OCI-LY1 (cell line): ENCODE results near the gene ZNF341.

Experiments
- H2AFZ ChIP-seq: fragments of 200-600 bp; sonication (generic), shearing (Covaris generic); 2 replicates; pipeline ENCODE4 v1.6.0; 2014; ENCODE audit warnings: antibody characterized with exemption, mild to moderate bottlenecking, low read length
- H3F3A ChIP-seq: fragments of 200-600 bp; sonication (generic), shearing (Covaris generic); 2 replicates; pipeline ENCODE4 v1.6.0; 2014; ENCODE audit warnings: mild to moderate bottlenecking, antibody characterized with exemption, low read length, moderate library complexity; ENCODE audit not compliant: insufficient read depth
- H3K27ac ChIP-seq: fragments of 200-600 bp; sonication (generic); 2 replicates; pipeline ENCODE4 v1.5.1; 2014; ENCODE audit warnings: low read length, mixed run types, mild to moderate bottlenecking, low read depth; ENCODE audit not compliant: poor library complexity, severe bottlenecking
- H3K27me3 ChIP-seq: fragments of 200-600 bp; sonication (generic); 2 replicates; pipeline ENCODE4 v1.6.0; 2014; ENCODE audit warnings: antibody characterized with exemption, mild to moderate bottlenecking, low read length, moderate library complexity; ENCODE audit not compliant: insufficient read depth
- H3K36me3 ChIP-seq: fragments of 200-600 bp; sonication (generic); 2 replicates; pipeline ENCODE4 v1.6.1; 2014; ENCODE audit warnings: mild to moderate bottlenecking, antibody characterized with exemption, low read length, moderate library complexity, mixed read lengths; ENCODE audit not compliant: insufficient read depth
- H3K4me1 ChIP-seq: fragments of 200-600 bp; sonication (generic); 2 replicates; pipeline ENCODE4 v1.5.1; 2014; ENCODE audit warnings: mild to moderate bottlenecking, low read length, moderate library complexity; ENCODE audit not compliant: insufficient read depth, severe bottlenecking
- H3K4me2 ChIP-seq: fragments of 200-600 bp; sonication (generic), shearing (Covaris generic); 2 replicates; pipeline ENCODE4 v1.6.1; 2014; ENCODE audit warnings: low read length
- H3K4me3 ChIP-seq: fragments of 200-600 bp; sonication (generic); 2 replicates; pipeline ENCODE4 v1.5.1; 2014; ENCODE audit warnings: low read length, low read depth, mild to moderate bottlenecking, mixed read lengths; ENCODE audit not compliant: poor library complexity, severe bottlenecking
- H3K79me2 ChIP-seq: fragments of 200-600 bp; shearing (Covaris generic); 2 replicates; pipeline ENCODE4 v1.6.1; 2016; ENCODE audit warnings: mixed run types, low read length, mixed read lengths; ENCODE audit not compliant: insufficient read depth
- H3K9ac ChIP-seq: fragments of 200-600 bp; sonication (generic), shearing (Covaris generic); 2 replicates; pipeline ENCODE4 v1.6.1; 2014; ENCODE audit warnings: mild to moderate bottlenecking, low read length, mixed read lengths
- H3K9me2 ChIP-seq: fragments of 200-600 bp; sonication (generic), shearing (Covaris generic); 2 replicates; pipeline ENCODE4 v1.6.1; 2014; ENCODE audit warnings: low read depth, mild to moderate bottlenecking, low read length, mixed read lengths
- H3K9me3 ChIP-seq: fragments of 200-600 bp; shearing (Covaris generic); 2 replicates; pipeline ENCODE4 v1.6.1; 2014; ENCODE audit warnings: low read length, mixed read lengths
- H4K20me1 ChIP-seq: fragments of 200-600 bp; sonication (generic), shearing (Covaris generic); 2 replicates; pipeline ENCODE4 v1.6.0; 2016; ENCODE audit warnings: mild to moderate bottlenecking, low read length; ENCODE audit not compliant: insufficient read depth
- CTCF ChIP-seq: fragments of 200-600 bp; sonication (generic), shearing (Covaris generic); IDR thresholded peaks from 2 replicates; pipeline ENCODE4 v1.5.1; 2017; ENCODE audit warnings: mild to moderate bottlenecking, antibody characterized with exemption, low read length, moderate library complexity, mixed read lengths
- EZH2 ChIP-seq: fragments of 200-600 bp; sonication (generic), shearing (Covaris generic); IDR thresholded peaks from 2 replicates; pipeline ENCODE4 v1.8.0; 2017; ENCODE audit warnings: borderline replicate concordance, mixed run types, mild to moderate bottlenecking, antibody characterized with exemption, low read length, moderate library complexity, mixed read lengths

Gene ZNF341

GRCh38 chr20:33787253-33787891 lies 55.6 kb downstream of the ZNF341 start:
- Histone ChIP-seq H3F3A (0 out of 2 replicates have a peak, but pooled peaks cover 3% of the 10 kb centered on the region), H3K9me2 (no peaks in the 10 kb centered on the region), H3K4me1 (peaks cover 34% of the 10 kb centered on the region), H2AFZ (no peak overlapping the region), H3K27me3 (no peaks in the 10 kb centered on the region), H3K9ac (no peak overlapping the region), H3K9me3 (no peaks in the 10 kb centered on the region), H3K79me2 (no peaks in the 10 kb centered on the region), H3K36me3 (no peaks in the 10 kb centered on the region), H3K27ac (no peak overlapping the region), H3K4me3 (no peak overlapping the region), H3K4me2 (no peak overlapping the region), H4K20me1 (no peaks in the 10 kb centered on the region)
- TF ChIP-seq EZH2, result no peak
- TF ChIP-seq CTCF, result no peak

GRCh38 chr20:33788351-33789049 lies 56.7 kb downstream of the ZNF341 start:
- Histone ChIP-seq H3F3A (no peaks in the 10 kb centered on the region), H3K9ac (no peak overlapping the region), H4K20me1 (no peaks in the 10 kb centered on the region), H2AFZ (no peak overlapping the region), H3K9me2 (no peaks in the 10 kb centered on the region), H3K4me2 (no peak overlapping the region), H3K79me2 (no peaks in the 10 kb centered on the region), H3K36me3 (no peaks in the 10 kb centered on the region), H3K9me3 (no peaks in the 10 kb centered on the region), H3K4me3 (no peak overlapping the region), H3K27ac (no peak overlapping the region), H3K27me3 (no peaks in the 10 kb centered on the region), H3K4me1 (peaks cover 30% of the 10 kb centered on the region)
- TF ChIP-seq EZH2 (no peak), CTCF (no peak)

DNA sequence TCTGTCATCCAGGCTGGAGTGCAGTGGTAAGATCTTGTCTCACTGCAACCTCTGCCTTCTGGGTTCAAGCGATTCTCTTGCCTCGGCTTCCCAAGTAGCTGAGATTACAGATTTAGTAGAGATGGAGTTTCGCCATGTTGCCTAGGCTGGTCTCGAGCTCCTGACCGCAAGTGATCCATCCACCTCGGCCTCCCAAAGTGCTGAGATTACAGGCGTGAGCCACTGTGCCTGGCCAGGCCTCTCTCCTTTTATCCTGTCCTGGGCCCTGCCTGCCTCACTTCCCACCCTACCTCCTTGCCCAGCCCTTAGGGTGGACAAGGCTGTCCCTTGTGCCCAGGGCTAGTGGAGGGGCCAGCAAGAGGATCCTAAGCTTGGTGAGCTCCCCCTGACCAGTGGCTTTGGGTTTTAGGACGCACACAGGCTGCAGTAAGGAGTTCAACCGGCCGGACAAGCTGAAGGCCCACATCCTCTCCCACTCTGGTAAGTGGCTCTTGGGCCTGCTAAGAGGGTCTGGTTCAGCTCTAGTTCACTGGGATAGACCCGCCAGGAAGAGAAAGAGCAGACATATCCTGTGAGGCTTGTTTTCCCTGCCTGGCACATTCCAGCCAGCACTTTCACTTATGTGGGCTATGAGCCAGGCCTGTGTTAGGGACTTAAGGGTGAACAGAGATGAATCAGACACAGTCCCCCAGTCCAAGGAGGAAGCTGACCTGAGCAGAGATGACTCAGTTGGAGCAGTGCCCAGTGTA lies 57.5 kb downstream of the ZNF341 start:
- H3K9me3 ChIP-seq, result no peaks in the 10 kb centered on the region
- H3K36me3 ChIP-seq, result no peaks in the 10 kb centered on the region
- no peak overlapping the region for H3K4me3 ChIP-seq
- H3K79me2 ChIP-seq, result no peaks in the 10 kb centered on the region
- no peak overlapping the region for H3K9ac ChIP-seq
- H3K4me1 ChIP-seq, result peaks cover 22% of the 10 kb centered on the region
- no peaks in the 10 kb centered on the region for H3F3A ChIP-seq
- no peaks in the 10 kb centered on the region for H3K9me2 ChIP-seq
- H3K27me3 ChIP-seq, result no peaks in the 10 kb centered on the region
- TF ChIP-seq CTCF (no peak), EZH2 (no peak)
- H4K20me1 ChIP-seq, result no peaks in the 10 kb centered on the region
- H3K4me2 ChIP-seq, result no peak overlapping the region
- no peak overlapping the region for H3K27ac ChIP-seq
- no peak overlapping the region for H2AFZ ChIP-seq
